NCI-H2171 treated with DMSO at 0.1 percent for 48 hours (cell line): ENCODE results near the gene PROCR.
"Not testable (repeated sequence)": the region's sequence is repeated elsewhere in the genome, so short reads cannot be mapped to it uniquely, and the experiment has no call there.

Source experiments
- DNase-seq: peaks from one replicate; lab custom pipeline; 2025; lab: John Stamatoyannopoulos, UW

PROCR gene

GRCh38 chr20:35171753-35172433 is at the start of gene PROCR:
PROCR (plus strand) TSS chr20:35172072; CDS start chr20:35172155, 83 bp downstream.
- peak; percentile 90 for DNase-seq

DNA sequence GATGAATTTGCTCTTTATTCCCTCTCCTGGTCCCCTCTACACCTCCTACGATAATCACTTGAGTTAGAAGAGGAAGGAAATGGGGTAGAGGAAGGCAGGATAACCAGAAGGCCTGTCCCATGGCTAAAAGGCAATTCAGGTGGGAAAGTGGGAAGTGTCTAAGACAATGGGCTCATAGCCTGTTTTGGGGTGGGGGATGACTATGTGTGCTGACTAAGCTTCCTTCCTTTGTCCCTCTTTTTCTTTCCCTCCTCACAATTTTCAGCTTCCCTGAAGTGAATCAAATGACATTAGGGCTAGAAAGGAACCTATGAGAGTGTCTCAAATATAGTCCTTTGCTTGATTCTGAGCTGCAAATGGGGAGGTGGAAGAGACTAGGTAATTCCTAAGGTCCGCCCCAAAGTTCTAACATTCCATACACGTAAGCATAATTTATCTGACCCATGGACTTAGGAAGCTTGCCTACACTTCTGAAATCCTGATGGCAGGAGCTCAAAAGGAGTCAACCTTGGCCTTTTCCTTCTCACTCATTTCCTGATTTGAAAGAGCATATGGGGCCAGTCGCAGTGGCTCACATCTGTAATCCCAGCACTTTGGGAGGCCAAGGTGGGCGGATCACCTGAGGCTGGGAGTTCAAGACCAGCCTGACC is 49.0 kb upstream of the PROCR start:
- DNase-seq, result no peak

GRCh38 chr20:35125753-35126152 is 46.1 kb upstream of the PROCR start:
- no peak for DNase-seq

DNA sequence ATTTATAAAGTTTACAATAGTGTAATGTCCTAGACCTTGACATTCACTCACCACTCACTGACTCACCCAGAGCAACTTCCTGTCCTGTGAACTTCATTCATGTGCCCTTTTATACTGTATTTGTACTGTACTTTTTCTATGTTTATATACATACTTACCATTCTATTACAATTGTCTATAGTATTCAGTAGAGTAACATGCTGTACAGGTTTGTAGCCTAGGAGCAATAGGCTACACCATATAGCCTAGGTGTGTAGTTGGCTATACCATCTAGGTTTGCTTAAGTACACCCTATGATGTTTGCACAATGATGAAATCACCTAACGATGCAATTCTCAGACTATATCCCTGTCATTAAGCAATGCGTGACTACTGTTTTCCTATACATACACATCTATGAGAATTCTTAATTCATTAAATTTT is 42.2 kb upstream of the PROCR start:
- DNase-seq, result no peak

- no peak for DNase-seq
These were observed 39.9 kb upstream of the PROCR start for GRCh38 chr20:35131934-35132333.

DNA sequence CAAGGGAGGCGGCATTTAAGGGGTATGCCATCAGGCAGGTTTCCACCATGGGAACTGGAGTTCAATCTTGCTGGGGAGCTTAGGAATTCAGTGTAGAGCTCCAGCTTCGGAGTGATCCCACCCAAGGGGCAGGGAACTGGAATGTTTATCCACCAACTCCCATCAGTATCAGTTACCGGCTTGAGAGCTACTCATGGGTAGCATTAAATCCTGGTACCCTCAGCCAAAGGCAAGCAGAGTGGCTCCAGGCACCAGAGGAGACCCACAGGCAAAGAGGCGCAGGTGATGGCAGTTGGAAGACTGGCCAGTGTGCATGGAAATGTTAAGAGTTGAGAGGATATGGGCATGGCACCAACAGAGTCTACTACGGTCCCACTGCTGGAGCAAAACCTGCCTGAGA is 38.8 kb upstream of the PROCR start:
- no peak for DNase-seq

- no peak for DNase-seq
These were observed 38.1 kb upstream of the PROCR start for GRCh38 chr20:35133735-35134134.

- DNase-seq, result no peak
These were observed 37.4 kb upstream of the PROCR start for GRCh38 chr20:35134472-35134871.

DNA sequence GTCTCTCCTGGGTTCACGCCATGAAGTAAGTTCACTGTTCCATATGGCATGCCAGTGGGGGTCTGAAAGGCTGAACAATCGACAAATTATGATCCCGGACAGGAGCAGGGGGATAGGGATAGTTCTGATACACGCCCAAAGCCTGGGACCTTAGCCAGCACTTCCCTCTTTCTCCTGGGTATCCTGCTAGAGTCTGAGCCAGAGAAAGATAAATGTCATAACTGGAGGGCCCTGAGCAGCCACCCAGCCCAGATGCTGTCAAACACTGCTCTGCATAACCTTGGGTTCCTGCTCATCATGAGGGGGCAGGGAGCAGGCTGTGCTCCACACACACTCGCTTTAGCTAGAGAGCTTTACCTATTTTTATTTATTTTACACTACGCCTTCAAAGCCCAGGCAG is 37.0 kb upstream of the PROCR start:
- DNase-seq, result no peak

GRCh38 chr20:35135867-35136586 is 35.8 kb upstream of the PROCR start:
- no peak for DNase-seq

DNA sequence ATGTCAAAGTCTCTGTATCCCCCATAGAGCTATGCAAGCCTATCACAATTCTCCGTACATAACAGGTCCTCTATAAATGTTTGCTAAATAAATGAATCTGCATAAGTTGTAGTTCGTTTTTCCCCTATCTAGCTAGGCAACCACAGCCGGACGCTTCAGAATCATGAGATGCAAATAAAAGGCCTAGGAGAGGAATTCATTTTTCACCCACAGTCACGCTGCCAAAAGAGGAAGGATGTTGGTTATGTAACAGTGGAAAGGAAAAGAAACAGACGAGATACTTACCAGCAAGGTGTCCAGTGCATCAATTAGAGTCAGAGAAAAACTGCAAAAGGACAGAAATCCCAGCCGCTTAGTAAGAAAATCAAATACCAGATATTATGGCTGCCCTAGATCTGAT is 27.2 kb upstream of the PROCR start:
- DNase-seq, result no peak

DNA sequence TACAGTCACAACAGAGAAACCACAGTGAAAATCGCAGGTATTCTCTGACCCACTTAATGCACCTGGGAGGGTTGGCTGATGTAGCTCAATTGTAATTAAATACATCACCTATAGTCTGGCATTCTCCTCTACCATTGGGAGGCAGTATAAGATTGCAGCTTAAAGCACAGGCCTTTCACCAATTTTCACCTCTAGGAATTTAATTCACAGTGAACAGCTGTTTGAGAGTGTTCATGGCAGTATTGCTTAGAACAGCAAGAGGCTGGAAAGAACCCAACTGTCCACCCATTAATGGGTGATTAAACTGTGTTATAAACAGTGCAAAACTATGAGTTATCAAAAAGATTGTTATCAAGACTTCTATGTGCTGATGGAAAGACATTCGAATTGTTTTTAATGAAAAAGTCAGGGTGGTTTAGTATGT is 26.7 kb upstream of the PROCR start:
- peak; percentile 76 for DNase-seq

GRCh38 chr20:35146299-35146919 is 25.5 kb upstream of the PROCR start:
- DNase-seq, result peak; percentile 51

DNA sequence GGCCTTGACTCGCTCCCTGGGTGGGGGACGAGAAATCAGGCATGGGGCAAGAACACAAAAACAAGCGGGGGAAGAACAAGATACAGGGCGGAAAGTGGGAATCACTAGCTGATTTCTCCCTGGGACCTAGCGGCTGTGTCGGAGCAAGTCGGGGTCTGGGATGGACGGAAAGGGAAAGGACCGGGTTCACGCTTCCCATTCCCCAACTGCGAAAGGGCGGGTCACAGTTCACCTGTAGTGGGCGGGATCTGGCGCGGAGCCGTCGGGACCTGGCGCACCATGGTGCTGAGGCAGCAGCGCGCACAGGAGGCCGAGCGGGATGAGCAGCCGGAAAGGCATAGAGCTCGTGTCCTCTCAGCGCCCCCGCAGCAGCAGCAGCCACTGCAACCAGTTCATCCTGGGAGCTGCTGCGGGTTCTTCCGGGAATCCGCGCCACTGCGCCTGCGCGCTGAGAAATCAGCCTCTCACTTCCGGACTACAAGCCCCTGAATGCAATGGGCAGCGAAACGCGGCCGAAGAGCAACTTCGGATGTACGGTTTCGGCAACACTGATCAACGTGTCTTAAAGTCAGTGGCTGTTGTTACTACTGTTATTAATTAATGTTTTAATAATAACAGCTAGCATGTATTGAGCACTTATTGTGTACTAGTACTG is 24.8 kb upstream of the PROCR start, which contains the start of gene EDEM2:
TSS of gene EDEM2 (minus strand) at position 417 of the 655 bp plus-strand sequence. CDS start at position 339, 78 bp downstream.
- DNase-seq, result peak; percentile 97

- DNase-seq, result not testable (repeated sequence)
These were observed 24.2 kb upstream of the PROCR start for GRCh38 chr20:35147575-35148071.

DNA sequence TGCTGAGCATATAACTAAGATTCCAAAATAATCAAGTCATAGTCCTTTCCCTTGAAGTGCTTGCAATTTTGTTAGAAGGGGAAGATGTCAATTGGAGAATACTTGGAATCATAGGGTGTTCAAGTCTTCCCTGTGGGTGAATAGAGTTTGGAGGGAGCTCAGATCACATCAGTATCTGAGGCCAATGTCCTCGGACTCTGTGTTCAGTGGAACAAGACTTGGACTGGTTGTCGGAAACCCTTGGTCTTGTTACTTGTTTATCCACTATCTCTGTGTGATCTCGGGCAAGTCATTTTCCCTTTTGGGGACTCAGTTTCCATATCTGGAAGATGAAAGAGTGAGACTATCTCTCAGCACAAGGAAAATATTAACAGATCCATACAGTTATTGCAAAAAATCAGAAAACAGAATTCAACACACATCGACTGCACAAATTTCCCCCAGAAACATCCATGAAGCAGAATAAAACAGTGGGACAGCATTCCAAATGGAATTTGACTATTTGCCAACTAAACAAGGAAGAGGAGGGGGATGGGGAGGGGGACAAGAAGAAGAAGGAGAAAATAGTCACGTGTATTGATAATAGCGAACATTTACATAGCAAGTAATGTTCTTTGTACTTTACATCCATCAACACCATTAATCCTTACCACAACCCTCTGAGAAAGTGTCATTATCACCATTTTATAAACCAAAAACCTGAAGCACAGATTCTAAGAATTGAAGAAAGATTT is 20.9 kb upstream of the PROCR start:
- no peak for DNase-seq

DNA sequence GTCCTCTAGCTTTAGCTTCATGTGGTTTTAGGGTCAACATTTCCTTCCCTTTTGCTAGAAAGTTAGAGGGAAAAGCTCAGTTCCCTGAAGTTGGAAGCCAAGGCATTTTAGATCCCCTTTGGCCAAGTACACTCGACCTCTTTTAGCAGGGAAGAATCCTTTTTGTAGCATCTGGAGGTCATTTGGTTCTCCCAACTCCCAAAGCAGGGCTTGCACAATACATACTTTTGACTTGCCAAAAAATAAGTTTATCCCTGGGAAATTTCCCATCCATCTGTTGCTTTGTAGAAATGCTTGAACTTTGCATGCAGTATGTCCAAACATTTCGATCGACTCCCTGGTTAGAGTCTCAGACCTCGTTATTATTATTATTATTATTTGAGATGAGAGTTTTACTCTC is 20.1 kb upstream of the PROCR start:
- DNase-seq, result no peak

DNA sequence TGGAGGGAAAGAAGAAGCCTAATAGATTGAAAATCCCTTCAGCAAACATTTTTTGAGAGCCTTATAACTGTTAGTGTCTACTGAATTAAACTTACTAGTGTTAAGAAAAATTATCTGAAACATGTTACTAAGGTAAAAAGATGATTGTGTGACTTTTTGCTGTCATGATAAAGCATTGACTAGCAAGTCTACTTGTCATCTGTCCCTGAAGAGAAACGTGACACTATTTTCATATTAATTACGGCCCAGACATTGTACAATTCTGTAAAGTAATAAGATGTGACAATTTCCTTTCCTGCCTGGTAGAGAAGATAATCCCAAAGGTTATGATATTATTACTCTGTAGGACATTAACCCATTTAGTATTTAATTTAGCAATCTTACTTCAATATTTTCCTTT is 15.9 kb upstream of the PROCR start:
- DNase-seq, result no peak

DNA sequence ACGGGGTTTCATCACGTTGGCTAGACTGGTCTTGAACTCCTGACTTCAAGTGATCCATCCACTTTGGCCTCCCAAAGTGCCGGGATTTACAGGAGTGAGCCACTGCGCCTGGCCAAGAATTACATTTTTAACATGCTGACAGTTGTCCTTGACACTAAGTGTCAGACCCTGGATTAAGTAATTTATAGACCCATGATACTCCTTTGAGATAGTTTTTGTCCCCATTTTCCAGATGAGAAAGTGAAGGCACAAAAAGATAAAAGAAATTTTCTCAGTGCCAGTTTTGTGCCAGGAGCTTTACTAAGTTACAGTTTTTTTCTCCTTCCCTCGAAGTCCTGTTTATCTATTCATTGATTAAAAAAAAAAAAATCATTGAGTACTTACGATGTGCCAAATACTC is 14.9 kb upstream of the PROCR start:
- no peak for DNase-seq

- not testable (repeated sequence) for DNase-seq
These were observed 11.5 kb upstream of the PROCR start for GRCh38 chr20:35160341-35160740.

- not testable (repeated sequence) for DNase-seq
These were observed 7.3 kb upstream of the PROCR start for GRCh38 chr20:35164531-35164930.
